Gastrocnemius medialis (tissue), 4 donors: Measurements from ENCODE around the gene UGT1A8.

ENCODE experiments used
- CTCF ChIP-seq, 5 experiments: fragments of 450-650 bp in 3 of 5; fragments of 200-600 bp in 2 of 5; sonication (generic) in 2 of 5; IDR thresholded peaks in 4 of 5; conservative IDR thresholded peaks in 1 of 5; 1 replicate in 4 of 5; 2 replicates in 1 of 5; pipeline ENCODE4 v1.5.1; 2016 to 2019; ENCODE audit warnings: antibody characterized with exemption in 5 of 5, mild to moderate bottlenecking in 3 of 5, moderate library complexity in 3 of 5
- POLR2A ChIP-seq, 2 donors: fragments of 450-650 bp; IDR thresholded peaks; one replicate each; pipeline ENCODE4 v1.6.1; 2017; ENCODE audit warnings: antibody characterized with exemption in 2 of 2, mild to moderate bottlenecking in 2 of 2, moderate library complexity in 2 of 2

- no peak for TF ChIP-seq CTCF (IDR thresholded peaks at IDR 0.05 in 4 of 5, conservative IDR thresholded peaks at IDR 0.05 in 1 of 5)
- no peak for TF ChIP-seq POLR2A (IDR thresholded peaks at IDR 0.05)
These were observed 204.3 kb downstream of the UGT1A8 start for GRCh38 chr2:233821709-233822100.
